H1 (cell line): ENCODE measurements around the gene OBSCN. TPM values are rescaled to one million over a fixed set of nuclear protein-coding genes. Genes with fewer than 3 reads are reported as not detected.

Experiments
- HDAC2 ChIP-seq, 2 experiments: fragments of 300-600 bp in 1 of 2; sonication (generic) in 1 of 2; IDR thresholded peaks; 2 replicates each; pipeline ENCODE4 v1.6.1; 2011 to 2012; ENCODE audit warnings: low read depth in 2 of 2, low read length in 2 of 2, mild to moderate bottlenecking in 2 of 2, moderate library complexity in 2 of 2, borderline replicate concordance in 1 of 2, inconsistent platforms in 1 of 2
- RAD21 ChIP-seq, 2 experiments: IDR thresholded peaks in 1 of 2; conservative IDR thresholded peaks in 1 of 2; 2 replicates each; pipeline ENCODE4 v1.6.1; 2011; ENCODE audit warnings: low read depth in 2 of 2, low read length in 2 of 2, improper control_type of control experiment in 1 of 2, inconsistent platforms in 1 of 2, mild to moderate bottlenecking in 1 of 2, moderate library complexity in 1 of 2
- TBP ChIP-seq: IDR thresholded peaks from 2 replicates; pipeline ENCODE4 v1.6.1; 2011; ENCODE audit warnings: low read depth, low read length, improper control_type of control experiment
- polyA plus RNA-seq, 7 experiments: library from polyadenylated mRNA; depleted of rRNA in 3 of 7; stranded (reverse) in 5 of 7; unstranded in 2 of 7; fragments of >200 nt in 5 of 7; fragments of 200-250 nt in 2 of 7; gene quantifications; 1 replicate in 5 of 7; 2 replicates in 1 of 7; 4 replicates in 1 of 7; pipeline versions ENCODE4 v1.2.1 to v1.2.3, GENCODE V29; 2011 to 2013; ENCODE audit warnings: missing spikeins in 2 of 7, mixed read lengths in 2 of 7
- total RNA-seq: library from RNA; stranded (reverse); fragmentation: NEBNext Ultra II Directional; extraction: Animal tissue kit (Norgen Biotek cat#: 25700); gene quantifications from 2 replicates; pipeline ENCODE4 v1.2.1, GENCODE V29; 2021

The OBSCN gene
- total and polyA plus RNA-seq, 2 of the 8 experiments (the other 6 are each of a cell fraction or from before 2014, with no cell fraction given) = 7.5 to 28.4 TPM

DNA sequence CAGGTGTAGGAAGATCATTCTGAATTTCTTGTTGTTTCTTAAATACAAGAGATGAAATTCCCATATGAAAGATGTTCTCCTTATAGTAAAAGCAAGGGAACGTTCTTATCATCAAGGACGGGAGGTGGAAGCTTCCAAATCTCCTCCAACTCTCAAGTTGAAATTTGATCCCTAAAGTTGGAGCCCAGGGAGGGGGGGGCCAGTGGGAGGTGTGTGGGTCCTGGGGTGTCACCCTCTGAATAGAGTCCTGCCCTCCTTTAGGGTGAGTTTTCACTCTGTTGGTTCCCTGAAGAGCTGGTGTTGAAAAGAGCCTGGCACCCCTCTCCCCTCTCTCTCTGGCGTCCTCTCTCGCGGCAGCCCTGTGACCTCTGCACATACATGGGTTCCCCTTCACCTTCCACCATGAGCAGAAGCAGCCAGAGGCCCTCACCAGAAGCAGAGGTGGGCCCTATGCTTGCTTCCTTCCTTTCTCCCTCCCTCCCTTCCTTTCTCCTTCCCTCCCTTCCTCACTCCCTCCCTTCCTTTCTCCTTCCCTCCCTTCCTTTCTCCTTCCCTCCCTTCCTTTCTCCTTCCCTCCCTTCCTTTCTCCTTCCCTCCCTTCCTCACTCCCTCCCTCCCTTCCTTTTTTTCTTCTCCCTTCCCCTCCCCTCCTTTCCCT lies 218.8 kb downstream of the OBSCN start (continued):
- TF ChIP-seq HDAC2 (IDR thresholded peaks at IDR 0.05; ENCODE audit: borderline replicate concordance in 1 of 2, low read depth in 2 of 2, low read length in 2 of 2) (no peak), TBP (no peak), RAD21 (IDR thresholded peaks at IDR 0.05 in 1 of 2, conservative IDR thresholded peaks at IDR 0.05 in 1 of 2; ENCODE audit: low read depth in 2 of 2, low read length in 2 of 2) (no peak)
